HepG2 (cell line): ENCODE measurements around the gene LILRB5. TPM values are rescaled to one million over a fixed set of nuclear protein-coding genes. Genes with fewer than 3 reads are reported as not detected.

Experiments used
- ATF7 ChIP-seq, 2 experiments: fragments of 450-650 bp in 1 of 2; sonication (generic) in 1 of 2; formaldehyde crosslinking in 1 of 2; IDR thresholded peaks; 2 replicates each; pipeline versions ENCODE4 v1.4.0 to v1.6.1; 2016 to 2020; ENCODE audit warnings: antibody characterized with exemption in 1 of 2, mild to moderate bottlenecking in 1 of 2, missing genetic modification reagents in 1 of 2
- CBX2 ChIP-seq, 2 experiments: fragments of 200-600 bp in 1 of 2; sonication (generic); formaldehyde crosslinking in 1 of 2; IDR thresholded peaks; 2 replicates each; pipeline versions ENCODE4 v1.7.0 to v1.8.1; 2018 to 2022; ENCODE audit warnings: low read depth in 2 of 2, low read length in 1 of 2, mild to moderate bottlenecking in 1 of 2, missing genetic modification reagents in 1 of 2
- GATA4 ChIP-seq: sonication (generic); IDR thresholded peaks from 2 replicates; pipeline ENCODE4 v1.6.1; 2016; ENCODE audit warnings: antibody characterized with exemption, low read depth, borderline replicate concordance
- GATAD2A ChIP-seq: IDR thresholded peaks from 2 replicates; pipeline ENCODE4 v1.6.1; 2016
- HMGXB4 ChIP-seq, 2 experiments: sonication (generic) in 1 of 2; formaldehyde crosslinking in 1 of 2; IDR thresholded peaks; 2 replicates each; pipeline versions ENCODE4 v1.4.0 to v1.6.1; 2018 to 2020; ENCODE audit warnings: missing genetic modification reagents in 2 of 2, borderline replicate concordance in 1 of 2, low read depth in 1 of 2, mild to moderate bottlenecking in 1 of 2, missing biosample characterization in 1 of 2
- HNRNPH1 ChIP-seq: fragments of 200-400 bp; formaldehyde crosslinking; optimal IDR thresholded peaks from 2 replicates; pipeline ENCODE3; 2017; ENCODE audit warnings: mild to moderate bottlenecking, low read depth, low read length
- IKZF5 ChIP-seq: IDR thresholded peaks from 2 replicates; pipeline ENCODE4 v1.6.1; 2018; ENCODE audit warnings: missing genetic modification reagents, mild to moderate bottlenecking, missing compliant biosample characterization
- NCOA1 ChIP-seq: sonication (generic); formaldehyde crosslinking; IDR thresholded peaks from 2 replicates; pipeline ENCODE4 v1.9.0; 2021; ENCODE audit warnings: missing genetic modification reagents
- NFE2L1 ChIP-seq: sonication (generic); formaldehyde crosslinking; IDR thresholded peaks from 2 replicates; pipeline ENCODE4 v1.4.0; 2020; ENCODE audit warnings: missing genetic modification reagents, mild to moderate bottlenecking, borderline replicate concordance
- TFAP4 ChIP-seq: sonication (generic); IDR thresholded peaks from 2 replicates; pipeline ENCODE4 v1.6.1; 2016; ENCODE audit warnings: low read depth, borderline replicate concordance
- THAP8 ChIP-seq: sonication (generic); formaldehyde crosslinking; IDR thresholded peaks from 2 replicates; pipeline ENCODE4 v1.5.1; 2020; ENCODE audit warnings: missing genetic modification reagents, mild to moderate bottlenecking, borderline replicate concordance
- TOE1 ChIP-seq: sonication (generic); formaldehyde crosslinking; IDR thresholded peaks from 2 replicates; pipeline ENCODE4 v1.4.0; 2020; ENCODE audit warnings: mild to moderate bottlenecking, missing genetic modification reagents
- XBP1 ChIP-seq: sonication (generic); formaldehyde crosslinking; IDR thresholded peaks from 2 replicates; pipeline ENCODE4 v1.5.0; 2020; ENCODE audit warnings: missing genetic modification reagents
- ZNF329 ChIP-seq: sonication (generic); formaldehyde crosslinking; IDR thresholded peaks from 2 replicates; pipeline ENCODE4 v1.9.0; 2021; ENCODE audit warnings: low read depth, mild to moderate bottlenecking, missing genetic modification reagents
- ZNF563 ChIP-seq: sonication (generic); formaldehyde crosslinking; IDR thresholded peaks from 2 replicates; pipeline ENCODE4 v1.8.0; 2022; ENCODE audit warnings: mild to moderate bottlenecking, moderate library complexity, missing genetic modification reagents
- ZNF766 ChIP-seq: sonication (generic); formaldehyde crosslinking; IDR thresholded peaks from 2 replicates; pipeline ENCODE4 v1.5.0; 2020; ENCODE audit warnings: missing genetic modification reagents, borderline replicate concordance
- polyA plus RNA-seq, 8 experiments: library from polyadenylated mRNA; depleted of rRNA in 3 of 8; stranded (reverse) in 7 of 8; unstranded in 1 of 8; fragments of >200 nt; fragmentation: Illumina TruSeq in 4 of 8; extraction: Trizol in 4 of 8; gene quantifications; 2 replicates each; pipeline versions ENCODE4 v1.2.1 to v1.2.3, GENCODE V29; 2011 to 2016; ENCODE audit warnings: low read depth in 4 of 8, missing spikeins in 1 of 8, mixed read lengths in 1 of 8; ENCODE audit not compliant: insufficient read depth in 1 of 8
- total RNA-seq, 5 experiments: library from RNA; depleted of rRNA; stranded (reverse); fragments of >200 nt; fragmentation: Illumina TruSeq; extraction: Trizol; gene quantifications; 2 replicates each; pipeline ENCODE4 v1.2.3, GENCODE V29; 2016; ENCODE audit warnings: low read depth in 1 of 5
- TF ChIP-seq, protein P1 (sequence below): sonication (generic); formaldehyde crosslinking; IDR thresholded peaks from 2 replicates; pipeline ENCODE4 v1.4.0; 2020; ENCODE audit warnings: mild to moderate bottlenecking, missing genetic modification reagents
- TF ChIP-seq, protein P2 (sequence below): sonication (generic); formaldehyde crosslinking; IDR thresholded peaks from 2 replicates; pipeline ENCODE4 v1.8.1; 2023; ENCODE audit warnings: mild to moderate bottlenecking, missing genetic modification reagents
- TF ChIP-seq, protein P3 (sequence below), 2 experiments: fragments of 450-650 bp in 1 of 2; sonication (generic) in 1 of 2; formaldehyde crosslinking; IDR thresholded peaks; 2 replicates each; pipeline versions ENCODE4 v1.5.0 to v1.8.0; 2020 to 2022; ENCODE audit warnings: mild to moderate bottlenecking in 1 of 2, missing genetic modification reagents in 1 of 2

Gene LILRB5
- total and polyA plus RNA-seq, 2 of the 13 experiments (the other 11 are each of a cell fraction or from before 2014, with no cell fraction given), result not detected

GRCh38 chr19:54209811-54210494, 47.1 kb downstream of the LILRB5 start (continued):
- TF ChIP-seq HNRNPH1 (no peak), NFE2L1 (no peak), CBX2 (IDR thresholded peaks at IDR 0.05; ENCODE audit: low read depth, low read length) (no peak), CBX2 (CRISPR knock-in tag; IDR thresholded peaks at IDR 0.05; ENCODE audit: low read depth) (no peak), ZNF329 (CRISPR knock-in tag) (0 out of 2 replicates have a peak, but pooled peaks have one; percentile 12), IKZF5 (0 out of 2 replicates have a peak, but pooled peaks have one; percentile 18), GATA4 (no peak), TFAP4 (peak; percentile 66; the same call in 1 of the 2 replicates), TOE1 (CRISPR knock-in tag) (no peak), NCOA1 (CRISPR knock-in tag) (no peak), ATF7 (IDR thresholded peaks at IDR 0.05) (no peak), ATF7 (CRISPR knock-in tag; IDR thresholded peaks at IDR 0.05) (peak; percentile 55; the same call in 1 of the 2 replicates), ZNF563 (CRISPR knock-in tag) (no peak), THAP8 (CRISPR knock-in tag) (no peak), XBP1 (CRISPR knock-in tag) (no peak), GATAD2A (peak; percentile 91), ZNF766 (no peak), HMGXB4 (CRISPR knock-in tag; IDR thresholded peaks at IDR 0.05; ENCODE audit: borderline replicate concordance in 1 of 2, low read depth in 1 of 2) (peak in 1 of 2 experiments; percentile 38; a peak in 1 of 4 replicates)
- TF ChIP-seq, protein P1, sequence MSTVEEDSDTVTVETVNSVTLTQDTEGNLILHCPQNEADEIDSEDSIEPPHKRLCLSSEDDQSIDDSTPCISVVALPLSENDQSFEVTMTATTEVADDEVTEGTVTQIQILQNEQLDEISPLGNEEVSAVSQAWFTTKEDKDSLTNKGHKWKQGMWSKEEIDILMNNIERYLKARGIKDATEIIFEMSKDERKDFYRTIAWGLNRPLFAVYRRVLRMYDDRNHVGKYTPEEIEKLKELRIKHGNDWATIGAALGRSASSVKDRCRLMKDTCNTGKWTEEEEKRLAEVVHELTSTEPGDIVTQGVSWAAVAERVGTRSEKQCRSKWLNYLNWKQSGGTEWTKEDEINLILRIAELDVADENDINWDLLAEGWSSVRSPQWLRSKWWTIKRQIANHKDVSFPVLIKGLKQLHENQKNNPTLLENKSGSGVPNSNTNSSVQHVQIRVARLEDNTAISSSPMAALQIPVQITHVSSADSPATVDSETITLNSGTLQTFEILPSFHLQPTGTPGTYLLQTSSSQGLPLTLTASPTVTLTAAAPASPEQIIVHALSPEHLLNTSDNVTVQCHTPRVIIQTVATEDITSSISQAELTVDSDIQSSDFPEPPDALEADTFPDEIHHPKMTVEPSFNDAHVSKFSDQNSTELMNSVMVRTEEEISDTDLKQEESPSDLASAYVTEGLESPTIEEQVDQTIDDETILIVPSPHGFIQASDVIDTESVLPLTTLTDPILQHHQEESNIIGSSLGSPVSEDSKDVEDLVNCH, result no peak
- TF ChIP-seq, protein P2, sequence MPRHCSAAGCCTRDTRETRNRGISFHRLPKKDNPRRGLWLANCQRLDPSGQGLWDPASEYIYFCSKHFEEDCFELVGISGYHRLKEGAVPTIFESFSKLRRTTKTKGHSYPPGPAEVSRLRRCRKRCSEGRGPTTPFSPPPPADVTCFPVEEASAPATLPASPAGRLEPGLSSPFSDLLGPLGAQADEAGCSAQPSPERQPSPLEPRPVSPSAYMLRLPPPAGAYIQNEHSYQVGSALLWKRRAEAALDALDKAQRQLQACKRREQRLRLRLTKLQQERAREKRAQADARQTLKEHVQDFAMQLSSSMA, result no peak
- TF ChIP-seq, protein P3, sequence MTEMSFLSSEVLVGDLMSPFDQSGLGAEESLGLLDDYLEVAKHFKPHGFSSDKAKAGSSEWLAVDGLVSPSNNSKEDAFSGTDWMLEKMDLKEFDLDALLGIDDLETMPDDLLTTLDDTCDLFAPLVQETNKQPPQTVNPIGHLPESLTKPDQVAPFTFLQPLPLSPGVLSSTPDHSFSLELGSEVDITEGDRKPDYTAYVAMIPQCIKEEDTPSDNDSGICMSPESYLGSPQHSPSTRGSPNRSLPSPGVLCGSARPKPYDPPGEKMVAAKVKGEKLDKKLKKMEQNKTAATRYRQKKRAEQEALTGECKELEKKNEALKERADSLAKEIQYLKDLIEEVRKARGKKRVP (CRISPR knock-in tag; IDR thresholded peaks at IDR 0.05), result peak in 1 of 2 experiments; percentile 74; a peak in 2 of 4 replicates
